ENCODE data around the gene EMP2. TPM values are rescaled to one million over a fixed set of nuclear protein-coding genes. Genes with fewer than 3 reads are reported as not detected.

EMP2 gene
- total RNA-seq, 3 donors from 2014 or later = 46.9 to 69.2 (median 66.0) TPM

DNA sequence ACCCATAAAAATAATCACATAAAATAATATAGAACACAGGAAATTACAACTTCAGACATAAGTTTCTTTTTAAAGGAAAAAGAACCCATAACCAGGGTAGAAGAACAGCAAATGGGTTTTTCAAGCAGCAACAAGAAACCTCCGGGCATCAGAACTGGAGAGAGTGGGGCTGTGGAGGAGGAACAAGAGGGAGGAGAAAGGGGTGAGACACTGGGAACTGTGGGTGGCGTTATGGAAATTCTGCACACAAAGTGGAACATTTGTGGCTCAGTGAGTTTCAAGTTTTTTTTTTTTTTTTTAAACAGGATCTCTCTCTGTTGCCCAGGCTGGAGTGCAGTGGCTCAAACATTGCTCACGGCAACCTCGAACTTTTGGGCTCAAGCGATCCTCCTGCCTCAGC lies 22.6 kb downstream of the EMP2 start:
- no peak for TF ChIP-seq CTCF (IDR thresholded peaks at IDR 0.05)
- TF ChIP-seq POLR2AphosphoS5 (IDR thresholded peaks at IDR 0.05) = no peak
- no peak for TF ChIP-seq POLR2A (IDR thresholded peaks at IDR 0.05)
- DNase-seq (ENCODE audit: low spot score in 2 of 2) = no peak
- Histone ChIP-seq H3K36me3 (no peaks in the 10 kb centered on the region), H3K4me1 (peaks cover 5 to 6% of the 10 kb centered on the region in 2 donors), H3K9me3 (peaks cover 7% of the 10 kb centered on the region in 2 donors), H3K27ac (peak overlapping the region; percentile 81 to 98), H3K4me3 (no peak overlapping the region), H3K27me3 (no peaks in the 10 kb centered on the region)
- intact Hi-C loops (cut with DNase I; ENCODE audit: low total_unique reads) = no loop called here

- H3K4me3 ChIP-seq = no peak overlapping the region
- TF ChIP-seq POLR2AphosphoS5 (IDR thresholded peaks at IDR 0.05) = no peak
- no peak for TF ChIP-seq POLR2A (IDR thresholded peaks at IDR 0.05)
- TF ChIP-seq CTCF (IDR thresholded peaks at IDR 0.05) = no peak
- no peaks in the 10 kb centered on the region for H3K36me3 ChIP-seq
- no peaks in the 10 kb centered on the region for H3K9me3 ChIP-seq
- H3K4me1 ChIP-seq = peaks cover 5 to 6% of the 10 kb centered on the region in 2 donors
- no peaks in the 10 kb centered on the region for H3K27me3 ChIP-seq
- DNase-seq (ENCODE audit: low spot score in 2 of 2) = no peak
- intact Hi-C loops (cut with DNase I; ENCODE audit: low total_unique reads) = no loop called here
- H3K27ac ChIP-seq = peak overlapping the region in 1 of 2 donors; percentile 51
Observed at GRCh38 chr16:10556236-10556635, 24.2 kb downstream of the EMP2 start.

- no peaks in the 10 kb centered on the region for H3K9me3 ChIP-seq
- intact Hi-C loops (cut with DNase I; ENCODE audit: low total_unique reads) = no loop called here
- H3K27me3 ChIP-seq = no peaks in the 10 kb centered on the region
- TF ChIP-seq CTCF (IDR thresholded peaks at IDR 0.05) (no peak), POLR2A (IDR thresholded peaks at IDR 0.05) (no peak), POLR2AphosphoS5 (IDR thresholded peaks at IDR 0.05) (no peak)
- H3K4me3 ChIP-seq = no peak overlapping the region
- H3K27ac ChIP-seq = no peak overlapping the region
- H3K36me3 ChIP-seq = no peaks in the 10 kb centered on the region
- H3K4me1 ChIP-seq = peaks cover 5 to 6% of the 10 kb centered on the region in 2 donors
- no peak for DNase-seq (ENCODE audit: low spot score in 2 of 2)
Observed at GRCh38 chr16:10554569-10554968, 25.8 kb downstream of the EMP2 start.

DNA sequence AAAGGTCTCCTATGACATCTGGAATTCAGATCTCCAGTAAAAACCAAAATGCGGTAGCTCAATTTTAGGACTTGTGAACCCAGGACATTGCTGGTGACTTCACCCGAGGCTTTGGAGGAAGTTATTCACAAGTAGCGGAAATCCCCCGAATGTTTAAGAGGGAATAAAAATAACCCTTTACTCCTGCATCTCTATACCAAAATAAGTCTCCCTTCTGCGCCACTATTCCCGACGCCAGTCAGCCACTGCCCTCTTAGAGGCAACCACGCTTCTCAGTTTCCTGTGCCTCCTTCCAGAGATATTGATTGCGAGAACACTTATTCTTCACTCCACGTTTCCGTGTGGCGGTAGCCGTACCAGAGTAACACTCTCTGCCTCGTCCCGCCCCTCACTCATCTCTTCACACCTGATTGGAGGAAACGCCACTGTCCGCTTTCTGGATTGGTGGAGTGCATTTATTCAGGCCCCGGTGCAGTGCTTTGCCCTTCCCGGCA lies 27.4 kb downstream of the EMP2 start:
- Histone ChIP-seq H3K27ac (no peak overlapping the region), H3K36me3 (no peaks in the 10 kb centered on the region), H3K27me3 (no peaks in the 10 kb centered on the region), H3K4me3 (peak overlapping the region in 2 of 3 donors; percentile 2 to 22), H3K9me3 (peaks cover 0 to 9% of the 10 kb centered on the region in 2 donors), H3K4me1 (no peaks in the 10 kb centered on the region)
- DNase-seq (ENCODE audit: low spot score in 2 of 2) = no peak
- TF ChIP-seq CTCF (IDR thresholded peaks at IDR 0.05) (no peak), POLR2A (IDR thresholded peaks at IDR 0.05) (no peak)
- intact Hi-C loops (cut with DNase I; ENCODE audit: low total_unique reads) = no loop called here

- intact Hi-C loops (cut with DNase I; ENCODE audit: low total_unique reads) = no loop called here
- H3K27ac ChIP-seq = no peak overlapping the region
- H3K27me3 ChIP-seq = no peaks in the 10 kb centered on the region
- H3K36me3 ChIP-seq = no peaks in the 10 kb centered on the region
- no peak overlapping the region for H3K4me3 ChIP-seq
- no peak for DNase-seq (ENCODE audit: low spot score in 2 of 2)
- H3K4me1 ChIP-seq = no peaks in the 10 kb centered on the region
- H3K9me3 ChIP-seq = peaks cover 0 to 9% of the 10 kb centered on the region in 2 donors
- TF ChIP-seq POLR2AphosphoS5 (IDR thresholded peaks at IDR 0.05) (no peak), CTCF (IDR thresholded peaks at IDR 0.05) (no peak), POLR2A (IDR thresholded peaks at IDR 0.05) (no peak)
Observed at GRCh38 chr16:10552281-10552680, 28.1 kb downstream of the EMP2 start.
